ENCODE results near the gene DBNL.

DBNL gene

DNA sequence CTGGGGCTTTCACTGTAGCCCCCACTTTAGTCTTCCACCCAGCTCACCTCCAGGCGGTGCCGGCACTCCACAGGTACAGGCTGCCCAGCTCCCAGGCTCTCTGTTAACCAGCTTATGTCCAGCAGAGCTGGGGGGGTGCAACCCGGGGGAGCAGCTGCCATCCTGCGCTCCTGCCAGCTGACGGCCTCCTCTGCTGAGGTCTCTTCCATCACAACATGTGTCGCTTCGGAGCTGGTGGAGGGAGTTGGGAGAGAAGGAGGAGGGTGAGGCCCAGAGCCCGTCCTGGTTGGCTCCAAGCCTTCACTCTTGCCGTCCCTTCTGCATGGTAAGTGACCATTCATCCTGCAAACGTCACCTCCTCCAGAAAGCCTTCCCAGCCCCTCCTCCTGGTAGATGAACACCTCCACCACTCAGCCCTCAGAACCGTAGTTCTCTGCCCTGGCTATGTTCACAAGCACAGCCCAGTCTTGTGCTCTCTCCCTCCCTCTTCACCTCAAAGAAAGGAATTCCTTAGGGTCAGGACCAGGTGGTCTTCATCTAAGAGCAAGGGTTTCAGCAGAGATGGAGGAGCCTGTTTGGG lies 36.3 kb downstream of the DBNL start:
- no peaks in the 10 kb centered on the region for H3K9me3 ChIP-seq (ENCODE audit: insufficient read depth, low read length)
- H3K9ac ChIP-seq (ENCODE audit: low read length): peak overlapping the region; percentile 87
- no peak for TF ChIP-seq CTCF (IDR thresholded peaks at IDR 0.05; ENCODE audit: insufficient read depth, low read length, poor library complexity, severe bottlenecking)
- no peak for TF ChIP-seq EZH2phosphoT487 (conservative IDR thresholded peaks at IDR 0.05; ENCODE audit: low read length)
- peak overlapping the region; percentile 81 for H3K4me3 ChIP-seq (ENCODE audit: insufficient read depth, low read length, poor library complexity, severe bottlenecking)
- H3K79me2 ChIP-seq (ENCODE audit: insufficient read depth, low read length): peaks cover 9% of the 10 kb centered on the region; the same call in 1 of the 2 replicates
- H3K27ac ChIP-seq (ENCODE audit: low read depth, low read length): peak overlapping the region; percentile 85
- H4K20me1 ChIP-seq (ENCODE audit: low read depth, low read length): no peaks in the 10 kb centered on the region
- no peaks in the 10 kb centered on the region for H3K9me2 ChIP-seq (replicated peaks; ENCODE audit: insufficient read depth, low read length)
- peak overlapping the region; percentile 60 for H3K4me2 ChIP-seq (ENCODE audit: low read depth, low read length, poor library complexity, severe bottlenecking)
- H2AFZ ChIP-seq (ENCODE audit: low read depth, low read length, severe bottlenecking): no peak overlapping the region
- H3K27me3 ChIP-seq (ENCODE audit: low read length): no peaks in the 10 kb centered on the region
- no peaks in the 10 kb centered on the region for H3K36me3 ChIP-seq (ENCODE audit: low read length)
- peaks cover 14% of the 10 kb centered on the region for H3F3A ChIP-seq (ENCODE audit: insufficient read depth)

DNA sequence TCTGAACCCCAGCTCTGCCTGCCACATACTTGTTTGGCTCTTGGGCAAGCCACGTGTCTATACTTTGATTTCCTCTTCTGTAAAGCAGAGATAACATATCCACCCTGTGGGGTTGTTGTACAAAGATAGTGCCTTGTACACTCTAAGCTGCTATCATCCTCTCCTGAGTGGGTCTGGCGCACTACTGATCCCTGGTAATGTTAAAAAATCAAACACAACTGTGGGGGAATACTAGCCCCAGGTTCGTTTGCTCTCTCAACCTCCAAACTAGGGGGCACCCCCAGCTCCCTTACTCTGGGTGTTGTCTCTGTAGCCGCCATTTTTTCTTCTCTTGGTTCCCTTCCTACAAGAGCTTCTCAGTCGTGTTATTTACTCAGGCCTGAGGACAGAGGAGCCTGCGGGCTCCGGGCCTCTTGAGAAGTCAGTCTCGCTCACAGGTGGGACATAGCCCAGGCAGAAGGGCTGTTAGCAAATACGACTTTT lies 36.8 kb downstream of the DBNL start:
- Histone ChIP-seq H2AFZ (ENCODE audit: low read depth, low read length, severe bottlenecking) (no peak overlapping the region), H3K4me2 (ENCODE audit: low read depth, low read length, poor library complexity, severe bottlenecking) (peak overlapping the region; percentile 60), H3K4me3 (ENCODE audit: insufficient read depth, low read length, poor library complexity, severe bottlenecking) (peak overlapping the region; percentile 81), H3K27ac (ENCODE audit: low read depth, low read length) (peak overlapping the region; percentile 85), H3K9me2 (replicated peaks; ENCODE audit: insufficient read depth, low read length) (no peaks in the 10 kb centered on the region), H3K36me3 (ENCODE audit: low read length) (no peaks in the 10 kb centered on the region), H4K20me1 (ENCODE audit: low read depth, low read length) (no peaks in the 10 kb centered on the region), H3K79me2 (ENCODE audit: insufficient read depth, low read length) (peaks cover 9% of the 10 kb centered on the region; the same call in 1 of the 2 replicates), H3K27me3 (ENCODE audit: low read length) (no peaks in the 10 kb centered on the region), H3K9me3 (ENCODE audit: insufficient read depth, low read length) (no peaks in the 10 kb centered on the region), H3K9ac (ENCODE audit: low read length) (peak overlapping the region; percentile 87), H3F3A (ENCODE audit: insufficient read depth) (peaks cover 14% of the 10 kb centered on the region)
- TF ChIP-seq EZH2phosphoT487 (conservative IDR thresholded peaks at IDR 0.05; ENCODE audit: low read length) (no peak), CTCF (IDR thresholded peaks at IDR 0.05; ENCODE audit: insufficient read depth, low read length, poor library complexity, severe bottlenecking) (no peak)

GRCh38 chr7:44082541-44083207 lies 38.2 kb downstream of the DBNL start:
- no peaks in the 10 kb centered on the region for H3K9me3 ChIP-seq (ENCODE audit: insufficient read depth, low read length)
- H3K27me3 ChIP-seq (ENCODE audit: low read length): no peaks in the 10 kb centered on the region
- H3K27ac ChIP-seq (ENCODE audit: low read depth, low read length): peak overlapping the region; percentile 18; the same call in 1 of the 2 replicates
- no peaks in the 10 kb centered on the region for H4K20me1 ChIP-seq (ENCODE audit: low read depth, low read length)
- no peaks in the 10 kb centered on the region for H3K9me2 ChIP-seq (replicated peaks; ENCODE audit: insufficient read depth, low read length)
- peak overlapping the region; percentile 86 for H3K4me2 ChIP-seq (ENCODE audit: low read depth, low read length, poor library complexity, severe bottlenecking)
- TF ChIP-seq CTCF (IDR thresholded peaks at IDR 0.05; ENCODE audit: insufficient read depth, low read length, poor library complexity, severe bottlenecking): no peak
- no peak for TF ChIP-seq EZH2phosphoT487 (conservative IDR thresholded peaks at IDR 0.05; ENCODE audit: low read length)
- peaks cover 9% of the 10 kb centered on the region; the same call in 1 of the 2 replicates for H3K79me2 ChIP-seq (ENCODE audit: insufficient read depth, low read length)
- H3K36me3 ChIP-seq (ENCODE audit: low read length): no peaks in the 10 kb centered on the region
- peak overlapping the region; percentile 67 for H3K4me3 ChIP-seq (ENCODE audit: insufficient read depth, low read length, poor library complexity, severe bottlenecking)
- peak overlapping the region; percentile 71 for H3K9ac ChIP-seq (ENCODE audit: low read length)
- peaks cover 14% of the 10 kb centered on the region for H3F3A ChIP-seq (ENCODE audit: insufficient read depth)
- peak overlapping the region; percentile 93 for H2AFZ ChIP-seq (ENCODE audit: low read depth, low read length, severe bottlenecking)

Measured in SU-DHL-6 (cell line).